Endodermal cell (in vitro differentiated cells): ENCODE data around the gene CEPT1. TPM values are rescaled to one million over a fixed set of nuclear protein-coding genes. Genes with fewer than 3 reads are reported as not detected.

Experiments used
- DNase-seq: peaks from one replicate; pipeline ENCODE4 v3.0.0-alpha.2; 2017
- H3K27ac ChIP-seq: 2 replicates; pipeline ENCODE4 v1.5.1; 2013; ENCODE audit warnings: mild to moderate bottlenecking, low read depth, low read length, moderate library complexity
- H3K27me3 ChIP-seq: 2 replicates; pipeline ENCODE4 v1.6.1; 2013; ENCODE audit warnings: mild to moderate bottlenecking, low read length, moderate library complexity; ENCODE audit not compliant: insufficient read depth, control insufficient read depth, poor library complexity, severe bottlenecking
- H3K36me3 ChIP-seq: 2 replicates; pipeline ENCODE4 v1.7.0; 2013; ENCODE audit warnings: mild to moderate bottlenecking, low read length, moderate library complexity; ENCODE audit not compliant: control insufficient read depth, insufficient read depth
- H3K4me1 ChIP-seq: one replicate; pipeline ENCODE4 v1.7.0; 2013; ENCODE audit warnings: low read length; ENCODE audit not compliant: control insufficient read depth, insufficient read depth
- H3K4me3 ChIP-seq: 2 replicates; pipeline ENCODE4 v1.5.1; 2013; ENCODE audit warnings: mild to moderate bottlenecking, low read length, moderate library complexity
- H3K9ac ChIP-seq: 2 replicates; pipeline ENCODE4 v1.6.1; 2013; ENCODE audit warnings: mild to moderate bottlenecking, low read length, moderate library complexity; ENCODE audit not compliant: poor library complexity, severe bottlenecking; ENCODE audit errors: extremely low read depth
- H3K9me3 ChIP-seq: 2 replicates; pipeline ENCODE4 v1.6.1; 2013; ENCODE audit warnings: mild to moderate bottlenecking, low read length, moderate library complexity; ENCODE audit not compliant: control insufficient read depth
- H3K27ac Mint-ChIP-seq: 2 replicates; pipeline ENCODE4 v1.8.0; 2020; ENCODE audit warnings: mixed read lengths
- H3K27me3 Mint-ChIP-seq: 2 replicates; pipeline ENCODE4 v1.8.0; 2021; ENCODE audit warnings: mild to moderate bottlenecking, mixed read lengths; ENCODE audit not compliant: insufficient read depth
- H3K36me3 Mint-ChIP-seq: 2 replicates; pipeline ENCODE4 v1.8.0; 2020; ENCODE audit warnings: low read depth, mixed read lengths
- H3K4me1 Mint-ChIP-seq: 2 replicates; pipeline ENCODE4 v1.8.0; 2020; ENCODE audit warnings: mixed read lengths
- H3K4me3 Mint-ChIP-seq: 2 replicates; pipeline ENCODE4 v1.8.0; 2020; ENCODE audit warnings: mild to moderate bottlenecking, moderate library complexity, mixed read lengths
- H3K9me3 Mint-ChIP-seq: 2 replicates; pipeline ENCODE4 v1.8.0; 2020; ENCODE audit warnings: mild to moderate bottlenecking, mixed read lengths
- WGBS, 2 experiments: methylation state at CpG; one replicate each; pipeline versions ENCODE4 v1.1.5 to v1.1.7; 2013; ENCODE audit warnings: missing lambda C conversion rate in 2 of 2, mixed read lengths in 1 of 2; ENCODE audit not compliant: insufficient coverage in 1 of 2, insufficient read length in 1 of 2; 5-methylcytosine and 5-hydroxymethylcytosine counted together
- total RNA-seq, 2 donors: library from RNA; stranded (reverse); fragmentation: NEBNext Ultra II Directional in 1 of 2; extraction: Animal tissue kit (Norgen Biotek cat#: 25700) in 1 of 2; gene quantifications; 2 replicates in 1 of 2; 3 replicates in 1 of 2; pipeline ENCODE4 v1.2.1, GENCODE V29; 2021
- TF ChIP-seq, protein P1 (sequence below): fragments of 200-600 bp; sonication (generic); conservative IDR thresholded peaks from 2 replicates; pipeline ENCODE4 v1.5.0; 2021; ENCODE audit warnings: antibody characterized with exemption, mild to moderate bottlenecking

Gene CEPT1
- total RNA-seq, 2 donors from 2014 or later, result 28.0 to 33.3 TPM

DNA sequence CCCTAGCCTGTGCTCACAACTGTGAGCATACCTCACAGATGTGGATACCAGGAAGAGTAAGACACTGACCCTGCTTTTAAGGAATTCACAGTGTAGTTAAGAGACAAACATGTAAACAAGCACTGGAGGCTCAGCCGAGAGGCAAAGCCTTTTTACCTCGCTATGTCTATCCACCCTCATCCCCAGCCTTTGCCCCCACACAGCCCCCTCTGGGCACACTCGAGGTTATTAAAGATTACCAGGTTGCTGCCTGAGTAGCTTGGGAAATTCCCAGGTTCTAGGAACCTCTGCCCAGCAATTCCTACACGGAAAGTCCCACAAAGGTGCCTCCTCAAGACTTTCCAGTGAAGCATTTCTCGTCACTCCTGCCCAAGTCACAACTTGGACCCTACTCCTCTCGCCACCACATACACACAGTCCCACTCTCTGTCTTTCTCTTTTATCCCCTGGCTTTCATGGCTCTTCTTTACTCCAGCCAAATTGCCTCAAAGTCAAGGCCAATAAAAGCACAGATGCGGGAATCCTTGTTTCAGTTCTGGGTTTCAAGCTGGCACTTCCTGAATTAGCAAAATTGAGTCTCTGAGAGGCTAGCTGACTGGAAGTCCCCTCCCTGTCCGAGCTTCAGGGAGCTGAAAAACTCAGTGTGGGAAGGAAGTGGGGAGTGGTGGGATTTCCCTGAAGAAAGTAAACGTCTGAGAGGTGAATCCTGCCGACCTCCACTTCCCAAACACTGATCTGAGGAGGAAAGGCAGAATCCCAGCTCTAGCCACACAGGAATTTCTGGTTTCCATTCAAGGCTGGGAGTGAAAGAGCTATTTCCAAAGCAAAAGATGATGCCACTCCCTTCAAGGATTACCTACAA lies 52.9 kb downstream of the CEPT1 start:
- Mint-ChIP-seq H3K4me1 (peaks cover 25% of the 10 kb centered on the region), H3K36me3 (peaks cover 20% of the 10 kb centered on the region), H3K4me3 (no peak overlapping the region), H3K27me3 (no peaks in the 10 kb centered on the region), H3K27ac (peak overlapping the region; percentile 38), H3K9me3 (no peaks in the 10 kb centered on the region)
- H3K4me1 ChIP-seq, result peaks cover 12% of the 10 kb centered on the region
- no peak overlapping the region for H3K9ac ChIP-seq
- TF ChIP-seq, protein P1, sequence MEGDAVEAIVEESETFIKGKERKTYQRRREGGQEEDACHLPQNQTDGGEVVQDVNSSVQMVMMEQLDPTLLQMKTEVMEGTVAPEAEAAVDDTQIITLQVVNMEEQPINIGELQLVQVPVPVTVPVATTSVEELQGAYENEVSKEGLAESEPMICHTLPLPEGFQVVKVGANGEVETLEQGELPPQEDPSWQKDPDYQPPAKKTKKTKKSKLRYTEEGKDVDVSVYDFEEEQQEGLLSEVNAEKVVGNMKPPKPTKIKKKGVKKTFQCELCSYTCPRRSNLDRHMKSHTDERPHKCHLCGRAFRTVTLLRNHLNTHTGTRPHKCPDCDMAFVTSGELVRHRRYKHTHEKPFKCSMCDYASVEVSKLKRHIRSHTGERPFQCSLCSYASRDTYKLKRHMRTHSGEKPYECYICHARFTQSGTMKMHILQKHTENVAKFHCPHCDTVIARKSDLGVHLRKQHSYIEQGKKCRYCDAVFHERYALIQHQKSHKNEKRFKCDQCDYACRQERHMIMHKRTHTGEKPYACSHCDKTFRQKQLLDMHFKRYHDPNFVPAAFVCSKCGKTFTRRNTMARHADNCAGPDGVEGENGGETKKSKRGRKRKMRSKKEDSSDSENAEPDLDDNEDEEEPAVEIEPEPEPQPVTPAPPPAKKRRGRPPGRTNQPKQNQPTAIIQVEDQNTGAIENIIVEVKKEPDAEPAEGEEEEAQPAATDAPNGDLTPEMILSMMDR, result no peak
- no peaks in the 10 kb centered on the region for H3K36me3 ChIP-seq
- no peaks in the 10 kb centered on the region for H3K27me3 ChIP-seq
- H3K4me3 ChIP-seq, result no peak overlapping the region
- 73 to 80% methylated on average over 8 to 10 of the region's 10 CpGs for WGBS, 2 experiments
- no peak overlapping the region for H3K27ac ChIP-seq
- no peaks in the 10 kb centered on the region for H3K9me3 ChIP-seq
- no peak for DNase-seq

DNA sequence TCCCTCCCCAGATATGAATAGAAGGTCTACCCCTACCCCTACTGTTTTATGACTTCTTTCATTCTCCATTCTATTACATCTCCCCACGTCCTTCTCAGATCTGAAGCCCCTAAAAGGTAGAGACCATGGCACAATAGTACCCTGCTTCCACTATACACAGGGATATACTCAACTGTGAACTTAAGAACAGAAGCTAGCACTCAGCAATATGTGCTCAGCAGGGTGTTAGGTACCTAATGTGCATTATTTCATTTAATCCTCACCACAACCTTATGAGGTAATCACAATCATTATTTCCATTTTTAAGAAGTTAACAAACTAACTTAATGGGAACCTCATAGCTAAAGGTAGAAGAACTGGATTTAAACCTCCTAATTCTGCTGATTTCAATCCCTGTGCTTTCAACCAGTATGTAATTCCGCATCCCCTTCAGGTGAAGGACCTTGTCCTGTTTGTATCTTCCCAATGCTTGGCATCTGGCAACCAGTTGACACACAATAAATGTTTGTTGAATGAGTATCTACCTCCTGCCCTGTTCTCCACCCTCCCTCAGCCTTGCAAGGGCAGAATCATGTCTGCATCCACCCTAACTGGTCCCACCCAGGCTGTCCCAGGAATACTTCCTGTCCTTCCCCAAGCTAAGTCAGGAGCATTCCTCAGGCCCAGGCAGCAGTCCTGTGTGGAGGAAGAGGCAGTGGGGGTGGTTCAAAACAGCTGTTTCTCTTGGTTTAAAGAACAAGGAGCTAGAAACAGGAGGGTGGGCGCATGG lies 53.9 kb downstream of the CEPT1 start:
- Mint-ChIP-seq H3K9me3 (no peaks in the 10 kb centered on the region), H3K4me3 (no peak overlapping the region), H3K36me3 (peaks cover 10% of the 10 kb centered on the region), H3K27me3 (no peaks in the 10 kb centered on the region), H3K27ac (no peak overlapping the region), H3K4me1 (peaks cover 25% of the 10 kb centered on the region)
- H3K27me3 ChIP-seq, result no peaks in the 10 kb centered on the region
- TF ChIP-seq, protein P1, result no peak
- no peak overlapping the region for H3K9ac ChIP-seq
- no peaks in the 10 kb centered on the region for H3K36me3 ChIP-seq
- H3K9me3 ChIP-seq, result no peaks in the 10 kb centered on the region
- no peak for DNase-seq
- H3K4me3 ChIP-seq, result no peak overlapping the region
- no peak overlapping the region for H3K27ac ChIP-seq
- peaks cover 12% of the 10 kb centered on the region for H3K4me1 ChIP-seq
- 86 to 94% methylated on average over 2 to 3 of the region's 3 CpGs for WGBS, 2 experiments

DNA sequence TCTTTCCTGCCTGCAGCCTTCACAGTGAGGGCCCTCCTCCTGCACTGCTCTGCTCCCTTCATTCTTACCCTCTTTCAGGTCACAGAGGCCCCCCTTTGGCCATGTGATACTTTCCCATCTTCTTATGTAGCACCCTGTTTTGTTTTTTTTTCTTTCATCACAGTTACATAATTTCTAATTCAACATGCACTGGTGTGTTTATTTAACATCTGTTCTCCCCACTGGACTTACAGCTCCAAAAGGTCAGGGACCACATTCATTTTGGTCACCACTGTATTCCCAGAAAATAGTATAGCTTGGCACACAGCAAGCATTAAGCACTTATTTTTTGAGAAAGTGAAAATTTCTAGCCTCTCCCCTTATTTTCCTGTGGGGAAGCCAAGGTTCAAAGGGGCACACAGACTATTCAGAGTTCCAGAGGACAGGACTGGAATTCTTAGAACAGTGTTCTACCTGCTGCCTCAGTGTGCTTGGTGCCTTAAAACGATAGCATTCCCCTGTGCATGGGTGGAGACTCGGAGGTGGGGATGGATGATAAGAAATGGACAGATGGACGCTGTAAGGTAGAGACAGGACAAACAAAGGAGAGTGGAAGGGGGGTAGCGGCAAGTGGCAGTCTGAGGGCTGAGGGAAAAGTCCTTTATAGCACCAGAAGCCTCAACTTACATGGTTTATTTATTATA lies 55.1 kb downstream of the CEPT1 start:
- H3K4me3 ChIP-seq, result no peak overlapping the region
- 84 to 100% methylated on average over 2 to 3 of the region's 4 CpGs for WGBS, 2 experiments
- TF ChIP-seq, protein P1, result no peak
- Mint-ChIP-seq H3K27ac (no peak overlapping the region), H3K4me3 (no peak overlapping the region), H3K4me1 (peaks cover 25% of the 10 kb centered on the region), H3K9me3 (no peaks in the 10 kb centered on the region), H3K27me3 (no peaks in the 10 kb centered on the region), H3K36me3 (peaks cover 2% of the 10 kb centered on the region)
- no peaks in the 10 kb centered on the region for H3K36me3 ChIP-seq
- H3K9me3 ChIP-seq, result no peaks in the 10 kb centered on the region
- no peak overlapping the region for H3K27ac ChIP-seq
- H3K9ac ChIP-seq, result no peak overlapping the region
- no peak for DNase-seq
- no peaks in the 10 kb centered on the region for H3K27me3 ChIP-seq
- H3K4me1 ChIP-seq, result peaks cover 12% of the 10 kb centered on the region
